ENCODE data around the gene GGTA1. TPM values are rescaled to one million over a fixed set of nuclear protein-coding genes. Genes with fewer than 3 reads are reported as not detected.

Gene GGTA1
- total and polyA plus RNA-seq, 2 donors from 2014 or later, result 6.8 to 11.0 TPM

GRCh38 chr9:121427899-121428298 is 71.7 kb downstream of the GGTA1 start:
- Histone ChIP-seq H3K27me3 (ENCODE audit: control insufficient read depth, insufficient read depth, low read length) (no peaks in the 10 kb centered on the region), H3K4me3 (ENCODE audit: low read length in 3 of 3) (no peak overlapping the region), H3K4me1 (ENCODE audit: control insufficient read depth in 2 of 3, insufficient read depth in 2 of 3, low read depth in 1 of 3, low read length in 3 of 3) (no peaks in the 10 kb centered on the region), H3K9ac (ENCODE audit: low read length in 3 of 3) (no peak overlapping the region), H3K36me3 (ENCODE audit: control insufficient read depth in 2 of 3, insufficient read depth in 3 of 3, low read length in 3 of 3) (no peaks in the 10 kb centered on the region), H3K9me3 (ENCODE audit: control insufficient read depth in 2 of 3, insufficient read depth in 1 of 3, low read length in 3 of 3) (no peaks in the 10 kb centered on the region), H3K27ac (ENCODE audit: low read depth in 2 of 2, low read length in 2 of 2) (no peak overlapping the region)
- no peak for TF ChIP-seq CTCF (IDR thresholded peaks at IDR 0.05; ENCODE audit: borderline replicate concordance, extremely low read depth, insufficient read depth)
- DNase-seq (no peak), FAIRE-seq (no peak)
- intact Hi-C loops (cut with DNase I), result no loop called here

GRCh38 chr9:121424024-121424432 is 75.6 kb downstream of the GGTA1 start:
- H3K27ac ChIP-seq (ENCODE audit: low read depth in 2 of 2, low read length in 2 of 2), result no peak overlapping the region
- intact Hi-C loops (cut with DNase I), result no loop called here
- H3K27me3 ChIP-seq (ENCODE audit: control insufficient read depth, insufficient read depth, low read length), result no peaks in the 10 kb centered on the region
- no peak for TF ChIP-seq CTCF (IDR thresholded peaks at IDR 0.05; ENCODE audit: borderline replicate concordance, extremely low read depth, insufficient read depth)
- H3K4me1 ChIP-seq (ENCODE audit: control insufficient read depth in 2 of 3, insufficient read depth in 2 of 3, low read depth in 1 of 3, low read length in 3 of 3), result no peaks in the 10 kb centered on the region
- FAIRE-seq (no peak), DNase-seq (no peak)
- H3K36me3 ChIP-seq (ENCODE audit: control insufficient read depth in 2 of 3, insufficient read depth in 3 of 3, low read length in 3 of 3), result no peaks in the 10 kb centered on the region
- H3K9ac ChIP-seq (ENCODE audit: low read length in 3 of 3), result no peak overlapping the region
- H3K4me3 ChIP-seq (ENCODE audit: low read length in 3 of 3), result no peak overlapping the region
- no peaks in the 10 kb centered on the region for H3K9me3 ChIP-seq (ENCODE audit: control insufficient read depth in 2 of 3, insufficient read depth in 1 of 3, low read length in 3 of 3)

GRCh38 chr9:121411993-121412392 is 87.7 kb downstream of the GGTA1 start:
- no peaks in the 10 kb centered on the region for H3K27me3 ChIP-seq (ENCODE audit: control insufficient read depth, insufficient read depth, low read length)
- FAIRE-seq, result no peak
- intact Hi-C loops (cut with DNase I), result no loop called here

More at GRCh38 chr9:121411993-121412392, 87.7 kb downstream of the GGTA1 start:
- Histone ChIP-seq H3K9ac (ENCODE audit: low read length in 3 of 3) (no peak overlapping the region), H3K36me3 (ENCODE audit: control insufficient read depth in 2 of 3, insufficient read depth in 3 of 3, low read length in 3 of 3) (no peaks in the 10 kb centered on the region), H3K4me1 (ENCODE audit: control insufficient read depth in 2 of 3, insufficient read depth in 2 of 3, low read depth in 1 of 3, low read length in 3 of 3) (no peaks in the 10 kb centered on the region), H3K4me3 (ENCODE audit: low read length in 3 of 3) (no peak overlapping the region), H3K27ac (ENCODE audit: low read depth in 2 of 2, low read length in 2 of 2) (no peak overlapping the region), H3K9me3 (ENCODE audit: control insufficient read depth in 2 of 3, insufficient read depth in 1 of 3, low read length in 3 of 3) (no peaks in the 10 kb centered on the region)
- TF ChIP-seq CTCF (IDR thresholded peaks at IDR 0.05; ENCODE audit: borderline replicate concordance, extremely low read depth, insufficient read depth), result no peak
- DNase-seq, result no peak

Measured in kidney (tissue), 14 donors.